Measurements from ENCODE around the gene NLN.

NLN gene

GRCh38 chr5:65762234-65762633, 40.2 kb downstream of the NLN start:
- no peak overlapping the region for H3K9ac ChIP-seq
- peaks cover 27% of the 10 kb centered on the region for H3K4me1 ChIP-seq (ENCODE audit: low read depth, poor library complexity, severe bottlenecking)
- no peak for TF ChIP-seq CTCF (conservative IDR thresholded peaks at IDR 0.05; ENCODE audit: low read depth, low read length)
- H2AFZ ChIP-seq (ENCODE audit: low read depth), result no peak overlapping the region
- H3K4me2 ChIP-seq, result no peak overlapping the region
- no peaks in the 10 kb centered on the region for H3K36me3 ChIP-seq (ENCODE audit: insufficient read depth)
- H3K27me3 ChIP-seq (ENCODE audit: insufficient read depth, low read depth), result no peaks in the 10 kb centered on the region
- no peaks in the 10 kb centered on the region for H4K20me1 ChIP-seq (ENCODE audit: insufficient read depth)
- no peak overlapping the region for H3K4me3 ChIP-seq (IDR thresholded peaks at IDR 0.05; ENCODE audit: insufficient read depth, low read depth, low read length)
- H3K27ac ChIP-seq, result no peak overlapping the region
- H3K79me2 ChIP-seq (ENCODE audit: insufficient read depth, low read depth), result no peaks in the 10 kb centered on the region

GRCh38 chr5:65765582-65765981, 43.6 kb downstream of the NLN start:
- no peak for TF ChIP-seq CTCF (conservative IDR thresholded peaks at IDR 0.05; ENCODE audit: low read depth, low read length)
- no peak overlapping the region for H2AFZ ChIP-seq (ENCODE audit: low read depth)
- no peaks in the 10 kb centered on the region for H3K79me2 ChIP-seq (ENCODE audit: insufficient read depth, low read depth)
- no peak overlapping the region for H3K27ac ChIP-seq
- no peaks in the 10 kb centered on the region for H3K36me3 ChIP-seq (ENCODE audit: insufficient read depth)
- no peaks in the 10 kb centered on the region for H3K27me3 ChIP-seq (ENCODE audit: insufficient read depth, low read depth)
- H3K4me2 ChIP-seq, result no peak overlapping the region
- no peak overlapping the region for H3K9ac ChIP-seq
- H4K20me1 ChIP-seq (ENCODE audit: insufficient read depth), result no peaks in the 10 kb centered on the region
- peaks cover 15% of the 10 kb centered on the region for H3K4me1 ChIP-seq (ENCODE audit: low read depth, poor library complexity, severe bottlenecking)
- H3K4me3 ChIP-seq (IDR thresholded peaks at IDR 0.05; ENCODE audit: insufficient read depth, low read depth, low read length), result no peak overlapping the region

DNA sequence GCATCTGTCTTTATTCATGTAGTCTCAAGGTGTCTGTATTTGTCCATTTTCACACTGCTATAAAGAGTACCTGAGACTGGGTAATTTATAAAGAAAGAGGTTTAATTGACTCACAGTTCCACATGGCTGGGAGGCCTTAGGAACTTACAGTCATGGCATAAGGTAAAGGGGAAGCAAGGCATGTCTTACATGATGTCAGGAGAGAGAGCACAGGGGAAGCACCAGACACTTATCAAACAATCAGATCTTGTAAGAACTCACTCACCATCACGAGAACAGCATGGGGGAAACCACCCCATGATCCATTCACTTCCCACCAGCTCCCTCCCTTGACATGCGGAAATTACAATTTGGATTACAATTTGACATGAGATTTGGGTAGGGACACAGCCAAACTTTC, 44.2 kb downstream of the NLN start:
- Histone ChIP-seq H3K36me3 (ENCODE audit: insufficient read depth) (no peaks in the 10 kb centered on the region), H3K27me3 (ENCODE audit: insufficient read depth, low read depth) (no peaks in the 10 kb centered on the region), H3K27ac (no peak overlapping the region), H3K9ac (no peak overlapping the region), H4K20me1 (ENCODE audit: insufficient read depth) (no peaks in the 10 kb centered on the region), H3K4me3 (IDR thresholded peaks at IDR 0.05; ENCODE audit: insufficient read depth, low read depth, low read length) (no peak overlapping the region), H2AFZ (ENCODE audit: low read depth) (no peak overlapping the region), H3K79me2 (ENCODE audit: insufficient read depth, low read depth) (no peaks in the 10 kb centered on the region), H3K4me2 (no peak overlapping the region), H3K4me1 (ENCODE audit: low read depth, poor library complexity, severe bottlenecking) (peaks cover 9% of the 10 kb centered on the region)
- no peak for TF ChIP-seq CTCF (conservative IDR thresholded peaks at IDR 0.05; ENCODE audit: low read depth, low read length)

DNA sequence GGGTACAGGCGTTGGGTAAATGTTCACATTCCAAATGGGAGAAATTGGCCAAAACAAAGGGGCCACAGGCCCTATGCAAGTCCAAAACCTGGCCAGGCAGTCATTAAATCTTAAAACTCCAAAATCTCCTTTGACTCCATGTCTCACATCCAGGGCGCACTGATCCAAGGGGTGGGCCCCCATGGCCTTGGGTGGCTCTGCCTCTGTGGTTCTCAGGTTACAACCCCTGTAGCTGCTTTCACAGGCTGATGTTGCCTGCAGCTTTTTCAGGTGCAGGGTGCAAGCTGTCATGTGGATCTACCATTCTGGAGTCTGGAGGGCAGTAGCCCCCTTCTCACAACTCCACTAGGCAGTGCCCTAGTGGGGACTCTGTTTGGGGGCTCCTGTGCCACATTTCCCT, 44.8 kb downstream of the NLN start:
- no peaks in the 10 kb centered on the region for H3K79me2 ChIP-seq (ENCODE audit: insufficient read depth, low read depth)
- no peaks in the 10 kb centered on the region for H4K20me1 ChIP-seq (ENCODE audit: insufficient read depth)
- H3K4me3 ChIP-seq (IDR thresholded peaks at IDR 0.05; ENCODE audit: insufficient read depth, low read depth, low read length), result no peak overlapping the region
- H3K27ac ChIP-seq, result no peak overlapping the region
- H3K4me2 ChIP-seq, result no peak overlapping the region
- H3K4me1 ChIP-seq (ENCODE audit: low read depth, poor library complexity, severe bottlenecking), result peaks cover 3% of the 10 kb centered on the region
- TF ChIP-seq CTCF (conservative IDR thresholded peaks at IDR 0.05; ENCODE audit: low read depth, low read length), result no peak
- no peak overlapping the region for H3K9ac ChIP-seq
- H3K36me3 ChIP-seq (ENCODE audit: insufficient read depth), result no peaks in the 10 kb centered on the region
- no peaks in the 10 kb centered on the region for H3K27me3 ChIP-seq (ENCODE audit: insufficient read depth, low read depth)
- no peak overlapping the region for H2AFZ ChIP-seq (ENCODE audit: low read depth)

DNA sequence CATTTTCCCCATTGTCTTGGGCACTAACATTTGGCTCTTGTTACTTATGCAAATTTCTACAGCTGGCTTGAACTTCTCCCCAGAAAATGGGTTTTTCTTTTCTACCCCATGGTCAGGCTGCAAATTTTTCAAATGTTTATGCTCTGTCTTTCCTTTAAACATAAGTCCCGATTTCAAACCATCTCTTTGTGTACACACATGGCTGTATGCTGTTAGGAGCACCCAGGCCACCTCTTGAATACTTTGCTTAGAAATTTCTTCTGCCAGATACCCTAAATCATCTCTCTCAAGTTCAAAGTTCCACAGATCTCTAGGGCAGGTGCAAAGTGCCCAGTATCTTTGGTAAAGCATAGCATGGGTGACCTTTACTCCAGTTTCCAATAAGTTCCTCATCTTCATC, 45.6 kb downstream of the NLN start:
- H3K4me3 ChIP-seq (IDR thresholded peaks at IDR 0.05; ENCODE audit: insufficient read depth, low read depth, low read length), result no peak overlapping the region
- no peak overlapping the region for H3K27ac ChIP-seq
- H4K20me1 ChIP-seq (ENCODE audit: insufficient read depth), result no peaks in the 10 kb centered on the region
- H3K4me2 ChIP-seq, result no peak overlapping the region
- H3K4me1 ChIP-seq (ENCODE audit: low read depth, poor library complexity, severe bottlenecking), result no peaks in the 10 kb centered on the region
- H3K36me3 ChIP-seq (ENCODE audit: insufficient read depth), result no peaks in the 10 kb centered on the region
- TF ChIP-seq CTCF (conservative IDR thresholded peaks at IDR 0.05; ENCODE audit: low read depth, low read length), result no peak
- no peak overlapping the region for H3K9ac ChIP-seq
- no peaks in the 10 kb centered on the region for H3K27me3 ChIP-seq (ENCODE audit: insufficient read depth, low read depth)
- H3K79me2 ChIP-seq (ENCODE audit: insufficient read depth, low read depth), result no peaks in the 10 kb centered on the region
- H2AFZ ChIP-seq (ENCODE audit: low read depth), result no peak overlapping the region

All from KMS-11 (cell line).